SK-N-MC (cell line): ENCODE measurements around the gene HBEGF.

Experiments used
- EZH2 ChIP-seq: fragments of 200-600 bp; sonication (generic); IDR thresholded peaks from one replicate; pipeline ENCODE4 v1.6.1; 2017; ENCODE audit warnings: antibody characterized with exemption
- FOXP2 ChIP-seq: optimal IDR thresholded peaks from 2 replicates; pipeline ENCODE3; 2011; ENCODE audit warnings: mild to moderate bottlenecking, moderate library complexity; ENCODE audit not compliant: insufficient read depth; ENCODE audit errors: extremely low read length, control extremely low read depth
- POLR2AphosphoS5 ChIP-seq: IDR thresholded peaks from 2 replicates; pipeline ENCODE4 v1.6.1; 2012; ENCODE audit warnings: mild to moderate bottlenecking, low read depth, low read length, borderline replicate concordance

DNA sequence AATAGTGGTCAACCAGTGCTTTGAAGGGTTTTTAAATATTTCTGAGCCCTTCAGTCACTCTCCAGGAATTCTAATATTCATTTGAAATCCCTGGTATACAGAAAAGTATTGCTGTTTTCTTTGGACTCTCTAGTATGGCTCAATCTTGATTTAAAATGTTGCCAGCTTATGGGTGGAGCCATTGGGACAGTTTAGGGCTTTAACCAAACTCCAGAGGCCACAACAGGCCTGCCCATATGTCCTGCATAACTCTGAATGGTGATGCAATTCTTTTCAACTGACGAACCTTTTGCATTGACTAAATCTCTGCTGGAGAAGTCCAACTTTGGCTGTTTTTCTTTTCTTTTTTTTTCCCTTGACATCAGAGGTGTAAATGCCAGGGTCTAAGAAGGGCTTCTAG lies 44.9 kb upstream of the HBEGF start:
- TF ChIP-seq EZH2 (no peak), POLR2AphosphoS5 (no peak), FOXP2 (no peak)
